Germinal center (tissue), 1 donor: ENCODE data around the gene RAB40B.
"Not testable (repeated sequence)": the region's sequence is repeated elsewhere in the genome, so short reads cannot be mapped to it uniquely, and the experiment has no call there.

Experiments
- DNase-seq: peaks from one replicate; pipeline ENCODE4 v3.0.0; 2012; ENCODE audit warnings: mixed read lengths, low spot score

RAB40B gene

GRCh38 chr17:82668024-82668630, 30.4 kb downstream of the RAB40B start:
- no peak for DNase-seq

DNA sequence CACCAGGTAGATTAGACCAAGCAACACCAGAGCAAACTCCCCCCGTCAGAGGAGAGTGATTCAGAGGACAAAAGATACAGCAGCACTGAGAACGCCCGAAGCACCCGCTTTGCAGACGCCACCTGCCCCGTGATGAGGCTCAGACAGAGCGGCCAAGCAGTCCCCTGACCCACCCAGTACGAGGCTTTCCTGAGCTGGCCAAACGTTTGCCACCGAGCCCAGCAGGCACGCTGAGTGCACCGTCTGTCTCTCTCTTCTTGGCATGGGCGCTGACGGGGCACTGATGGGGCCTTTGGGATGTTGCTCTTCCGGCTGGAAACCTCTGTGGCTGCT, 30.9 kb downstream of the RAB40B start:
- no peak for DNase-seq

DNA sequence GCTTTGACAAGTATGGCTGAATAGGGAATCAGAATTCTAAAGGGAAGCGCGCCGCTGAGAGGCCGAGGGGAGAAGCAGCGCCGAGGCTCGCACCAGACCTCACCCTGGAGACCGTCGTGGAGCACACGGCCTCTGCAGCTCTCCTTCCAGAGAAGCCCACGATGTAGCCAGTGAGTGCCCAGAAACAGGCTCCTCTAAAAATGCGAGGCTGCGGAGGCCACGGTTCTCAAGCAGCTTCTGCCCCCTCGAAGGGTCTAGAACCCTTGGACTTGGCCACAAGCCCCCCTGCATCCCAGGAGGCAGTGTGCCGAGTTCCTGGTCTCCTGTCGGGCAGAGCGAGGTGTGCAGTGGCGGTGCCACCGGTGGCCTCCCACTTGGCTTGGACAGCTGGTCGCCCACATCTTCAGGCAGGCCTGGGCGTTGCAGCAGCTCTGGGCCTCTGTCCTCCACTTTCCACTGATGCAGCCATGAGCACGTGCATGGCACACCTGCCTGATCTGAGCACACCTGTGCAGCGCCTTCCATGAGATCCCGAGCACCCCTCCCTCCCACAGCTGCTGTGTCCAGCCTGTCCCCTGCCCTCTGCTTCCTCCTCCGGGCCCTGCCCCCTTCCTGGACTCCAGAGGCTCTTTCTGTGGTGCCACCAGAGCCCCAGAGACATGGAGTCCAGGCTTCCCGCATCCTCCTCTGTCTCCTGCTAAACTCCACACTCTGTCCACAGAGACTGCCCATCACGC, 31.4 kb downstream of the RAB40B start:
- DNase-seq: no peak

DNA sequence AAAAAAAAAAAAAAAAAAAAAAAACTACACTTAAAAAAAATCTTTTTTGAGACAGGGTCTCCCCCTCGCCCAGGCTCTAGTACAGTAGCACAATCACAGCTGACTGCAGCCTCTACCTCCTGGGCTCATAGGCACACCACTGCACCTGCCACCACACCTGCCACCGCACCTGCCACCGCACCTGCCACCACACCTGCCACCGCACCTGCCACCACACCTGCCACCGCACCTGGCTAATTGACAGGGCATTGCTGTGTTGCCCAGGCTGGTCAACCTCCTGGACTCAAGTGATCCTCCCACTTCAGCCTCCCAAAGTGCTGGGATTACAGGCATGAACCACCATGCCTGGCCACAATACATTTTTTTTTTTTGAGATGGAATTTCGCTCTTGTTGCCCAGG, 32.6 kb downstream of the RAB40B start:
- DNase-seq: no peak

- no peak for DNase-seq
These were observed 33.3 kb downstream of the RAB40B start for GRCh38 chr17:82665217-82665616.

- DNase-seq: no peak
These were observed 33.8 kb downstream of the RAB40B start for GRCh38 chr17:82664701-82665182.

- DNase-seq: no peak
These were observed 34.3 kb downstream of the RAB40B start for GRCh38 chr17:82664276-82664575.

DNA sequence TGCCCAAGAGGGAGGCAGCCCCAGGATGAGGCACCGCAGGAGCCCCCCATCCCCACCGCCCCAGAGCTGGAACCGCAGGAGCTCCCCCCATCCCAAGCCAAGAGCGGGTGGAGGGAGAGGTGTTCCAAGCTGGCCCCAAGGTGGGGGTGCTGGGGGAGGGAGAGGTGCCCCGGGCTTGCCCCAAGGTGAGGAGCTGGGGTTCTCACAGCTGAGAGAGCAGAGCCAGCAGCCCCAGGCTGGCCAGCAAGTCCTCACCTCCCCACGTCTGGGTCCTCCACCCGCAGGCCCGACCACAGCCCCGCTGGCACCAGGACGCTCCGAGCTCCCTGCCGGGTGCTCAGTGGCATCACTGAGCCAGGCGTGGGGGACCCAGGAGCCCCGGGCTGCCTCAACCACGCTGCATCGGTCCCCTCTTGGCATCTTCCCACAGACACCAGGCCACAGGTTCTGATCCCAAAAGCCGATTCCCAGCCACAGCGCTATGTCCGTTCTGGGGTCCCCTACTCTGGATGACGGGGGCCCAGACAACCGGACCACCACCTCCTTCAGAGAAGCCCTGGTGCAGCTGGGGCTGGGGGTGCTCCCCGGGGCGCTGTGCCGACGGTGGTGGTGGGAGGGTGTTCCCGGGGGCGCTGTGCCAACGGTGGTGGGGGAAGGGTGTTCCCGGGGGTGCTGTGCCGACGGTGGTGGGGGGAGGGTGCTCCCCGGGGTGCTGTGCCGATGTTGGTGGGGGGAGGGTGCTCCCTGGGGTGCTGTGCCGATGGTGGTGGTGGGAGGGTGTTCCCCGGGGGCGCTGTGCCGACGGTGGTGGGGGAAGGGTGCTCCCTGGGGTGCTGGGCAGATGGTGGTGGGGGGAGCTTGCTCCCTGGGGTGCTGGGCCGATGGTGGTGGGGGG, 34.9 kb downstream of the RAB40B start:
- DNase-seq: no peak

DNA sequence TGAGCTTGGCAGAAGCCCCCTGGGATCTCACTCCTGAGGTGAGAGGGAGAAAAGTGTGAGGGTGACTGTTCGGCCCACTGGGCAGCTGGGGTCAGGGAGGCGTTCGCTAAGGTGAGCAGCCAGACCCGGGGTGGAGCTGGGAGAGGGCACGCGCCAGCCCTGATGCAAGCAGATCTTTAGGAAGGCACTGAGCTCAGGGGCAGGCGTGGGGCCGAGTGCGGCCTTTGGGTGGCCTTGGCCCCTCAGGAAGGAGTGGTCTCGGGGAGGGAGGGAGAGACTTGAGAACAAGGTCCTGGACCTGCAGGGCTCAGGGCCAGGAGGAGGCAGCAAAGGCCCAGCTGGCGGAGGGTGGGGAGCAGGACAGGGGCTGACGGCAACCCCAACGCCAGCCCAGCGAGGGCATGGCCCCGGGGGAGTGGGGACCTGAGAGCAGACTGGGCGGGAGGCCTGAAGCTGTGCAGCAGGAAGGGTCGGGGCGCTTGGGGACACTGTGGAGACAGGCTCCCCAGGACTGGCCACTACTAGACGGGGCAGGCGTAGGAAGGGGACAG, 35.7 kb downstream of the RAB40B start:
- no peak for DNase-seq

- no peak for DNase-seq
These were observed 36.5 kb downstream of the RAB40B start for GRCh38 chr17:82661717-82662683.

- DNase-seq: no peak
These were observed 38.6 kb downstream of the RAB40B start for GRCh38 chr17:82659886-82660285.

- no peak for DNase-seq
These were observed 39.6 kb downstream of the RAB40B start for GRCh38 chr17:82658796-82659452.

DNA sequence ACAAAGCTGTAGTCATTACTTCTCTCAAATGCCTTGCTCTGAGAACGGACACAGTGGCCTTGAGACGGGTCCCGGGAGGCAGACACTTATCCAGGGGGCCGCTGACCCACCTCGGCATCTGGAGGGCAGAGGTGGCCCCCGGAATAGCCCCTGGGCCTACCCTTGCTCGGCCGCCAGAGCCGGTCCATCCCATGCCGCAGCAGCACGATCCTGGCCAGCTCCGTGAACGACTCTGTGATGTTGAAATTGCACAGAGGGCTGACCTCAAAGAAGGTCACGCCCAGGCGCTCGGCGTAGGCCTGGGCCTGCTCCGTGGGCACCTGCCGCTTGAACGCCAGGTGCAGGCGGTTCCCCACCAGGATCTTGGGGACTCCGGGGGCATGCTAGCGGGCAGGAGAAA, 40.2 kb downstream of the RAB40B start:
- no peak for DNase-seq

GRCh38 chr17:82657926-82658325, 40.6 kb downstream of the RAB40B start:
- no peak for DNase-seq

DNA sequence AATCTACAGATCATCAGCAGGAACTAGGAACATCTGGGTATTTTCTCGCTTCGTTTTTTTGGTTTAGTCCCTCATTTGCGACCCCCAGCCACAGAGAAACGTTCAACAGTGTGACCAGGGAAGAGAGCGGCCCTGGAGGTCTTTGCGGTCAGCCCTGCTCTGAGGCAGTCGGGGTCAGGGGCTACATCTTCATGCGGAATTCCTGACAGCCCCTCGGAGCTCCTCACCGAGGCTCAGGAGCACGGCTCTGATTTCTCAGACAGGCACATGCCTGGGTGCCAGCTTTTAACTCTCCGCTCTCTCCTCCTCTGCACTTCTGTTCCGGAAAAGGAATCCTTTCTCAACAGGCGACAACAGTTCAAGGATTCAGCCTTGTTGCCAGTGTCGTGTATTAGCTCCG, 42.2 kb downstream of the RAB40B start:
- no peak for DNase-seq

GRCh38 chr17:82655523-82655922, 43.0 kb downstream of the RAB40B start:
- DNase-seq: no peak

DNA sequence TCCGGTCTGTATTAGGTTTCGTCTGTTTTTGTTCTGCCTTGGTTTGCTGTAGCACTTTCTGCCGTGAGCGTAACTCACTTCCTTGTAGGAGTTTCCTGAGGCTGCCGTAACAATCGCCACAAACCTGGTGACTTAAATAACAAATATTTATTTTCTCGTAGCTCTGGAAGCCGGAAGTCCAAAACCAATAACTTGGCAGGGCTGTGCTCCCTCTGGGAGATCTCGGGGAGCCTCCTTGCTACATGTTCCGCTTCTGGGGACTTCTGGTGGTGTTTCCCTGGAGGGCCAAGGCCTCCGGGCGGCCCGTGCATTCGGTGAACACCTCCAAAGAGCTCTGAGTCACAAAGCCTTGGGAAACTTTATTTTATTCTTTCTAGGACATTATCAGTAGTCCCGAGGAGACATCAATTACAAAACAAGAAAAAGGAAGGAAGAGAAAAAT, 43.4 kb downstream of the RAB40B start:
- no peak for DNase-seq

GRCh38 chr17:82654611-82655010, 43.9 kb downstream of the RAB40B start:
- not testable (repeated sequence) for DNase-seq

- no peak for DNase-seq
These were observed 44.6 kb downstream of the RAB40B start for GRCh38 chr17:82653651-82654528.

- no peak for DNase-seq
These were observed 47.8 kb downstream of the RAB40B start for GRCh38 chr17:82650723-82651122.
